Measurements from ENCODE around the gene S100A5. TPM values are rescaled to one million over a fixed set of nuclear protein-coding genes. Genes with fewer than 3 reads are reported as not detected.
"Not testable (repeated sequence)": the region's sequence is repeated elsewhere in the genome, so short reads cannot be mapped to it uniquely, and the experiment has no call there.

S100A5 gene
- total RNA-seq, 3 donors from 2014 or later, result 0.74 to 2.5 (median 0.95) TPM

- H3K4me1 Mint-ChIP-seq (ENCODE audit: low read depth), result peaks cover 27% of the 10 kb centered on the region
- ATAC-seq, result no peak
- no peaks in the 10 kb centered on the region for H3K36me3 Mint-ChIP-seq (ENCODE audit: insufficient read depth)
- DNase-seq, result no peak
- peak overlapping the region; percentile 21 for H3K4me3 Mint-ChIP-seq
- peaks cover 16% of the 10 kb centered on the region for H3K27me3 Mint-ChIP-seq (ENCODE audit: low read depth)
- H3K9me3 Mint-ChIP-seq, result no peaks in the 10 kb centered on the region
Measured at GRCh38 chr1:153573351-153573750, 32.6 kb upstream of the S100A5 start.

DNA sequence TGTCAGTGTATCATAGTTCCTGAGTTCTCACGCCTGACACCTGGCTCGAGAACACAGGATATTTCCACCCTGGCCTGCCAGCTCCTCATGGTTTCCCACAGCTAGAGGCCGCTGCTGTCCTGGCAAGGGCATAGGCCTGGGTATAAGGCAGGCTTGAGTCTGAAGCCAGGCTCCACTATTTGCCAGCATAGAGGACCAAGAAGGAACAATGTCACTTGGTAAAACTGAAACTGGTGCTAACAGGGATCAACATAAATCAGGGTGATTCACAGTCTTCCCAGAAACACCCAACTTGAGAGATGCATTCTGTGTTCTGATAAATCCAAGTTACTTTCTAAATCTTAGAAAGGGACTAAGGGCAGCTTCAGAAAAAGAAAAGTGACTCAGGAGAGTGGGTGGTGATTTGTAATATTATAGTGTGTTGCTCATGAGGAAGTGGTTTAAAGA lies 31.9 kb upstream of the S100A5 start:
- H3K36me3 Mint-ChIP-seq (ENCODE audit: insufficient read depth), result no peaks in the 10 kb centered on the region
- peak; percentile 81 to 89 for ATAC-seq
- peaks cover 9% of the 10 kb centered on the region for H3K27me3 Mint-ChIP-seq (ENCODE audit: low read depth)
- H3K9me3 Mint-ChIP-seq, result no peaks in the 10 kb centered on the region
- H3K4me3 Mint-ChIP-seq, result no peak overlapping the region
- DNase-seq, result no peak
- peaks cover 35% of the 10 kb centered on the region for H3K4me1 Mint-ChIP-seq (ENCODE audit: low read depth)

GRCh38 chr1:153571706-153572105 lies 31.0 kb upstream of the S100A5 start:
- DNase-seq (no peak), ATAC-seq (no peak)
- Mint-ChIP-seq H3K27me3 (ENCODE audit: low read depth) (peaks cover 3% of the 10 kb centered on the region), H3K9me3 (no peaks in the 10 kb centered on the region), H3K4me3 (no peak overlapping the region), H3K36me3 (ENCODE audit: insufficient read depth) (no peaks in the 10 kb centered on the region), H3K4me1 (ENCODE audit: low read depth) (peaks cover 42% of the 10 kb centered on the region)

GRCh38 chr1:153570874-153571273 lies 30.1 kb upstream of the S100A5 start:
- no peaks in the 10 kb centered on the region for H3K9me3 Mint-ChIP-seq
- H3K4me3 Mint-ChIP-seq, result no peak overlapping the region
- DNase-seq (no peak), ATAC-seq (no peak)
- H3K27me3 Mint-ChIP-seq (ENCODE audit: low read depth), result no peaks in the 10 kb centered on the region
- H3K4me1 Mint-ChIP-seq (ENCODE audit: low read depth), result peaks cover 48% of the 10 kb centered on the region
- H3K36me3 Mint-ChIP-seq (ENCODE audit: insufficient read depth), result no peaks in the 10 kb centered on the region

DNA sequence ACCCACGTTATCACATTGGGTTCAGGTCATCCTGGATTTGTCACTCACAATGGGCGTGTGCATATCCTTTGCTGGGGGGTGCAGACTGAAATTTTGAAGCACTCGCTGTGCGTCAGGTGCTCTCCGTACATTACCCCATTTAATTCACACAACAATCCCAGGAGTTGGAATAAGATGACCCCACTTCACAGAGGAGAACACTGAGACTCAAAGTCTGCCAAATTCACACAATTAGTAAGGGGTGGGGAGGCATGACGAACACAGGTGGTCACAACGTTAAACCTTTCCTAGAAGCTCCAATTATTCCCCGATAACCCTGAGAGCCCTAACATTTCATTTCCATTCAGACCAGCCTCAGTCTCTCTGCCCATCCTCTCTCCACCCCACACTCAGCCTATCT lies 28.7 kb upstream of the S100A5 start:
- Mint-ChIP-seq H3K36me3 (ENCODE audit: insufficient read depth) (no peaks in the 10 kb centered on the region), H3K4me3 (peak overlapping the region; percentile 7), H3K9me3 (no peaks in the 10 kb centered on the region), H3K27me3 (ENCODE audit: low read depth) (no peaks in the 10 kb centered on the region), H3K4me1 (ENCODE audit: low read depth) (peaks cover 55% of the 10 kb centered on the region)
- ATAC-seq (no peak), DNase-seq (no peak)

GRCh38 chr1:153568367-153569099 lies 27.8 kb upstream of the S100A5 start:
- Mint-ChIP-seq H3K4me3 (peak overlapping the region; percentile 72), H3K27me3 (ENCODE audit: low read depth) (no peaks in the 10 kb centered on the region), H3K9me3 (no peaks in the 10 kb centered on the region), H3K4me1 (ENCODE audit: low read depth) (peaks cover 55% of the 10 kb centered on the region), H3K36me3 (ENCODE audit: insufficient read depth) (no peaks in the 10 kb centered on the region)
- ATAC-seq (no peak), DNase-seq (peak; percentile 81)

- DNase-seq (no peak), ATAC-seq (peak; percentile 11 to 18)
- no peaks in the 10 kb centered on the region for H3K9me3 Mint-ChIP-seq
- no peaks in the 10 kb centered on the region for H3K27me3 Mint-ChIP-seq (ENCODE audit: low read depth)
- H3K4me1 Mint-ChIP-seq (ENCODE audit: low read depth), result peaks cover 49% of the 10 kb centered on the region
- H3K36me3 Mint-ChIP-seq (ENCODE audit: insufficient read depth), result no peaks in the 10 kb centered on the region
- H3K4me3 Mint-ChIP-seq, result peak overlapping the region; percentile 40
Measured at GRCh38 chr1:153567621-153568366, 27.1 kb upstream of the S100A5 start.

GRCh38 chr1:153566414-153567371 lies 26.0 kb upstream of the S100A5 start:
- Mint-ChIP-seq H3K27me3 (ENCODE audit: low read depth) (no peaks in the 10 kb centered on the region), H3K4me1 (ENCODE audit: low read depth) (peaks cover 40% of the 10 kb centered on the region), H3K36me3 (ENCODE audit: insufficient read depth) (no peaks in the 10 kb centered on the region), H3K4me3 (peak overlapping the region; percentile 57), H3K9me3 (no peaks in the 10 kb centered on the region)
- ATAC-seq, result peak; percentile 83 to 89
- DNase-seq, result peak; percentile 86

DNA sequence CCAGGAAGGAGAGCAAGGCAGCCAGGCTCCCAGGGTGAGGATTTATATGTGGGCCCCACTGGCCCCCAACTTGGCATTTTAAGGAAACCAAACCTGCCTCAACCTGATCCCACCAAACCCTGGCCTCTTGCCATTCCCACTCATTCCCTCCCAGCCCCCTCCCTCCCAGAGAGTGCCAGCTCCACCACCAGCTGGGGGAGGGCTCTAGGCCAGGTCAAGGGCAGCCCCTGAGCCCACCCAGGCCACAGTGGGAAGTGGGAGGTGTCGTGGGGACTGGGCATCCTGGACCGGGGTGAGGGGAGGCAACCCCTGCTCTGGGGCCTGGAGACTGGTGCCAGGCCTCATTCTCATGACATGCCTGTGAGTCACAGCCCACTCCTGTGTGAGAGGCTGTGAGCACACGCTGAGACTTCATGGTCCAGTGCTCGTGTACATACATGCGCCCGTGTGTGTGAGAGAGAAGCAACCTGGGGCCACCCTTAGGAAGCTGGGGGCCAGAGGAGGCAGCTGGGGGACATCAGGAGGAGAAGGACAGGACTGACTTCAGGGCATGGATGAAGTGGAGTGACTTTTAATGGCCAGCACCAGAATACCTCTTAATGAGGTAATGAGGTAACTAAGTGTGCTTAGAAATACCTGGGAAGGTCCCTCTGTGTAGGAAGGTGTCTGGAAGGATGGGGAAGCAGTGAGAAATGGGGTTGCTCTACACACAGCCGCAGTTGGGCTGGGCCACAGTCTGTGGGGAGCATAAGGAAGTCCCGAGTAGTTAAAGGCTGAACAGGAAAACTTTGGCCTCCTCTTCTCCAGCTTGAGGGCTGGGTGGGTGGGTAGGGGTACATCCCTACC lies 25.0 kb upstream of the S100A5 start, which contains the start of gene S100A2:
Gene S100A2, minus strand, starts transcription at position 316 of the 846 bp plus-strand sequence. CDS start 1,967 bp downstream, outside the sequence.
- Mint-ChIP-seq H3K27me3 (ENCODE audit: low read depth) (no peaks in the 10 kb centered on the region), H3K4me3 (peak within 1 kb of the TSS; percentile 72), H3K9me3 (no peaks in the 10 kb centered on the region), H3K4me1 (ENCODE audit: low read depth) (peaks cover 37% of the 10 kb centered on the region), H3K36me3 (ENCODE audit: insufficient read depth) (no peaks in the 10 kb centered on the region)
- DNase-seq, result peak; percentile 42
- ATAC-seq, result peak; percentile 74 to 77

DNA sequence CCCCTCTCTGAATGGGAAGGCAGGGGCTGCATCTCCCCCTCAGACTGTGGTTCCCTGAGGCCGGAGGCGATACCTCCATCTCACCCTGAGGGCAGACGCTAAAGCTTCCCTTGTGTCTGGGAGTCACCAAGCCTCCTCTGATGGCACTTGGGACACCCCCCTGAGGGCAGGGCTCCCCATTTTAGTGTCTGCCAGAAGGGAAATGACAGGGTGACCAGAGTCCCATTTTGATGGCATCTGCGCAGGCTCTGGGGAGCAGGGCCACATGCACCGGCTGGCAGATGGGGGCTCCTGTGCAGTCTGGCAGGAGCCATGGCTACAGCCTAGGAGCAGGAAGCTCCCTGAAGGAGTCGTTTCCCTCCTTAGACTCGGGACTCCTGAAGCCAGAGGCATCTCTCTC lies 23.3 kb upstream of the S100A5 start:
- no peak overlapping the region for H3K4me3 Mint-ChIP-seq
- no peak for ATAC-seq
- no peaks in the 10 kb centered on the region for H3K36me3 Mint-ChIP-seq (ENCODE audit: insufficient read depth)
- H3K9me3 Mint-ChIP-seq, result no peaks in the 10 kb centered on the region
- DNase-seq, result no peak
- H3K27me3 Mint-ChIP-seq (ENCODE audit: low read depth), result no peaks in the 10 kb centered on the region
- H3K4me1 Mint-ChIP-seq (ENCODE audit: low read depth), result peaks cover 34% of the 10 kb centered on the region

- ATAC-seq (no peak), DNase-seq (no peak)
- no peaks in the 10 kb centered on the region for H3K36me3 Mint-ChIP-seq (ENCODE audit: insufficient read depth)
- no peaks in the 10 kb centered on the region for H3K9me3 Mint-ChIP-seq
- H3K4me1 Mint-ChIP-seq (ENCODE audit: low read depth), result peaks cover 30% of the 10 kb centered on the region
- no peak overlapping the region for H3K4me3 Mint-ChIP-seq
- H3K27me3 Mint-ChIP-seq (ENCODE audit: low read depth), result no peaks in the 10 kb centered on the region
Measured at GRCh38 chr1:153563483-153563901, 22.8 kb upstream of the S100A5 start.

GRCh38 chr1:153562021-153562420 lies 21.3 kb upstream of the S100A5 start:
- H3K4me3 Mint-ChIP-seq; ATAC-seq; H3K36me3 Mint-ChIP-seq (ENCODE audit: insufficient read depth); H3K9me3 Mint-ChIP-seq; DNase-seq; H3K27me3 Mint-ChIP-seq (ENCODE audit: low read depth): not testable (repeated sequence)
- peaks cover 17% of the 10 kb centered on the region for H3K4me1 Mint-ChIP-seq (ENCODE audit: low read depth)

GRCh38 chr1:153561466-153561985 lies 20.8 kb upstream of the S100A5 start:
- H3K36me3 Mint-ChIP-seq (ENCODE audit: insufficient read depth), result no peaks in the 10 kb centered on the region
- ATAC-seq, result no peak
- DNase-seq, result no peak
- no peaks in the 10 kb centered on the region for H3K9me3 Mint-ChIP-seq
- no peaks in the 10 kb centered on the region for H3K27me3 Mint-ChIP-seq (ENCODE audit: low read depth)
- H3K4me3 Mint-ChIP-seq, result no peak overlapping the region
- peaks cover 12% of the 10 kb centered on the region for H3K4me1 Mint-ChIP-seq (ENCODE audit: low read depth)

Measured in activated T-cell treated with anti-CD3 and anti-CD28 coated beads, Interleukin-2, amount 50 U/mL, for 4 hours (primary cell).